H1 (cell line): ENCODE results near the gene RASA1. TPM values are rescaled to one million over a fixed set of nuclear protein-coding genes. Genes with fewer than 3 reads are reported as not detected.
"Not testable (repeated sequence)": the region's sequence is repeated elsewhere in the genome, so short reads cannot be mapped to it uniquely, and the experiment has no call there.

ENCODE experiments used
- CTCF ChIA-PET: fragments of 300-600 bp; sonication (Branson Sonifier 250); formaldehyde crosslinking; loops from one replicate; lab custom pipeline; 2021; ENCODE audit not compliant: partially characterized antibody; lab: Charles Lee
- POLR2A ChIA-PET: fragments of 300-600 bp; sonication (Branson Sonifier 250); formaldehyde crosslinking; loops from one replicate; lab custom pipeline; 2021; ENCODE audit warnings: inconsistent platforms; ENCODE audit not compliant: partially characterized antibody; lab: Charles Lee
- DNase-seq, 2 experiments: peaks; one replicate each; pipeline versions ENCODE4 v3.0.0 to v3.0.0-alpha.2; 2010 to 2022; ENCODE audit warnings: low spot score in 2 of 2, low read depth in 1 of 2, mixed read lengths in 1 of 2
- FAIRE-seq: peaks from 2 replicates; lab custom pipeline; 2011; peaks lifted over from hg19 to GRCh38; lab: Jason Lieb, UNC
- H2AFZ ChIP-seq: 2 replicates; pipeline ENCODE4 v1.8.1; 2012; ENCODE audit warnings: low read length, inconsistent platforms
- H2AK5ac ChIP-seq: 2 replicates; pipeline ENCODE4 v1.6.1; 2013; ENCODE audit warnings: low read depth, low read length
- H2BK120ac ChIP-seq: replicated peaks from 2 replicates; pipeline ENCODE3; 2013; ENCODE audit warnings: low read depth, low read length, inconsistent platforms
- H2BK12ac ChIP-seq: 2 replicates; pipeline ENCODE4 v1.6.1; 2013; ENCODE audit warnings: low read depth, low read length
- H2BK15ac ChIP-seq: 2 replicates; pipeline ENCODE4 v1.6.1; 2013; ENCODE audit warnings: low read length
- H2BK20ac ChIP-seq: 2 replicates; pipeline ENCODE4 v1.6.1; 2013; ENCODE audit warnings: low read length
- H2BK5ac ChIP-seq: 2 replicates; pipeline ENCODE4 v1.6.1; 2013; ENCODE audit warnings: low read depth, low read length
- H3K14ac ChIP-seq: 2 replicates; pipeline ENCODE4 v1.6.1; 2013; ENCODE audit warnings: inconsistent platforms; ENCODE audit not compliant: insufficient read length
- H3K18ac ChIP-seq: 2 replicates; pipeline ENCODE4 v1.6.1; 2013; ENCODE audit warnings: low read length; ENCODE audit errors: extremely low read depth
- H3K23ac ChIP-seq: 2 replicates; pipeline ENCODE4 v1.6.1; 2013; ENCODE audit warnings: inconsistent platforms; ENCODE audit not compliant: insufficient read length
- H3K23me2 ChIP-seq: 2 replicates; pipeline ENCODE4 v1.6.1; 2013; ENCODE audit warnings: low read depth, low read length
- H3K27ac ChIP-seq: 2 replicates; pipeline ENCODE4 v1.6.1; 2011; ENCODE audit warnings: low read depth, low read length, inconsistent platforms
- H3K27me3 ChIP-seq, 4 experiments: replicated peaks in 1 of 4; 1 replicate in 1 of 4; 2 replicates in 3 of 4; pipeline versions ENCODE4 v1.6.1 to v1.8.1; 2011 to 2013; ENCODE audit warnings: low read length in 3 of 4, mild to moderate bottlenecking in 3 of 4, inconsistent platforms in 2 of 4, mixed read lengths in 2 of 4, moderate library complexity in 1 of 4; ENCODE audit not compliant: control insufficient read depth in 3 of 4, insufficient read depth in 3 of 4; ENCODE audit errors: extremely low read depth in 1 of 4
- H3K36me3 ChIP-seq, 4 experiments: 2 replicates each; pipeline versions ENCODE4 v1.6.1 to v1.8.1; 2011 to 2013; ENCODE audit warnings: mild to moderate bottlenecking in 4 of 4, low read length in 3 of 4, moderate library complexity in 2 of 4, control low read depth in 1 of 4, inconsistent platforms in 1 of 4; ENCODE audit not compliant: insufficient read depth in 4 of 4, control insufficient read depth in 2 of 4
- H3K4ac ChIP-seq: replicated peaks from 2 replicates; pipeline ENCODE3; 2013; ENCODE audit warnings: low read length, low read depth, mixed read lengths, inconsistent platforms; ENCODE audit not compliant: insufficient read length
- H3K4me1 ChIP-seq, 4 experiments: replicated peaks in 1 of 4; 1 replicate in 1 of 4; 2 replicates in 3 of 4; pipeline versions ENCODE4 v1.6.1 to v1.8.1; 2011 to 2013; ENCODE audit warnings: low read length in 3 of 4, inconsistent platforms in 2 of 4, mixed read lengths in 1 of 4; ENCODE audit not compliant: insufficient read depth in 4 of 4, control insufficient read depth in 3 of 4
- H3K4me2 ChIP-seq, 2 experiments: 2 replicates each; pipeline versions ENCODE4 v1.6.1 to v1.8.1; 2011 to 2013; ENCODE audit warnings: low read depth in 2 of 2, low read length in 2 of 2, control low read depth in 1 of 2, inconsistent platforms in 1 of 2, mild to moderate bottlenecking in 1 of 2; ENCODE audit not compliant: insufficient read depth in 1 of 2
- H3K4me3 ChIP-seq, 4 experiments: fragments of 200-600, 300-600 bp in 1 of 4; sonication (generic), shearing (Covaris generic), sonication (Bioruptor Twin) in 1 of 4; 2 replicates each; pipeline versions ENCODE4 v1.5.1 to v1.8.1; 2011 to 2016; ENCODE audit warnings: low read length in 4 of 4, low read depth in 3 of 4, control low read depth in 2 of 4, inconsistent platforms in 2 of 4, mild to moderate bottlenecking in 2 of 4, mixed read lengths in 1 of 4, moderate library complexity in 1 of 4; ENCODE audit not compliant: insufficient read depth in 2 of 4; ENCODE audit errors: extremely low read depth in 1 of 4
- H3K56ac ChIP-seq: replicated peaks from 2 replicates; pipeline ENCODE3; 2013; ENCODE audit warnings: low read depth, mild to moderate bottlenecking, mixed read lengths, low read length, inconsistent platforms; ENCODE audit not compliant: insufficient read length
- H3K79me1 ChIP-seq: 2 replicates; pipeline ENCODE4 v1.6.1; 2013; ENCODE audit warnings: low read depth, low read length, control low read depth
- H3K79me2 ChIP-seq, 2 experiments: 2 replicates each; pipeline versions ENCODE4 v1.6.1 to v1.8.1; 2012 to 2013; ENCODE audit warnings: low read length in 2 of 2, mild to moderate bottlenecking in 2 of 2, inconsistent platforms in 1 of 2; ENCODE audit not compliant: insufficient read depth in 2 of 2, control insufficient read depth in 1 of 2
- H3K9ac ChIP-seq, 4 experiments: replicated peaks in 1 of 4; 1 replicate in 1 of 4; 2 replicates in 3 of 4; pipeline versions ENCODE4 v1.6.1 to v1.8.1; 2011 to 2013; ENCODE audit warnings: low read depth in 3 of 4, low read length in 3 of 4, control low read depth in 2 of 4, mild to moderate bottlenecking in 2 of 4, moderate library complexity in 2 of 4, inconsistent platforms in 1 of 4; ENCODE audit errors: extremely low read depth in 1 of 4
- H3K9me3 ChIP-seq, 2 experiments: 2 replicates each; pipeline versions ENCODE4 v1.6.1 to v1.8.1; 2012 to 2013; ENCODE audit warnings: mild to moderate bottlenecking in 2 of 2, moderate library complexity in 2 of 2, control low read depth in 1 of 2, inconsistent platforms in 1 of 2, low read depth in 1 of 2, low read length in 1 of 2, mixed read lengths in 1 of 2; ENCODE audit not compliant: insufficient read depth in 2 of 2
- H4K20me1 ChIP-seq, 2 experiments: replicated peaks in 1 of 2; 2 replicates each; pipeline versions ENCODE3 to v1.8.1; 2011 to 2013; ENCODE audit warnings: inconsistent platforms in 2 of 2, low read length in 2 of 2, mild to moderate bottlenecking in 1 of 2; ENCODE audit not compliant: insufficient read depth in 2 of 2, control insufficient read depth in 1 of 2
- H4K5ac ChIP-seq: 2 replicates; pipeline ENCODE4 v1.6.1; 2013; ENCODE audit warnings: low read length, low read depth, mixed read lengths, inconsistent platforms; ENCODE audit not compliant: insufficient read length
- H4K8ac ChIP-seq: 2 replicates; pipeline ENCODE4 v1.8.0; 2013; ENCODE audit warnings: mild to moderate bottlenecking, moderate library complexity, low read length, inconsistent platforms; ENCODE audit not compliant: insufficient read depth; ENCODE audit errors: extremely low read depth
- H4K91ac ChIP-seq: replicated peaks from 2 replicates; pipeline ENCODE3; 2013; ENCODE audit warnings: low read length, mixed read lengths, inconsistent platforms; ENCODE audit not compliant: insufficient read length
- WGBS, 2 experiments: shearing (Covaris generic) in 1 of 2; methylation state at CpG; one replicate each; pipeline versions ENCODE4 v1.1.6 to v1.1.7; 2013 to 2015; ENCODE audit warnings: low lambda C conversion rate in 2 of 2, mixed read lengths in 2 of 2, inconsistent platforms in 1 of 2, low coverage in 1 of 2, missing lambda C conversion rate in 1 of 2; ENCODE audit not compliant: insufficient replicate concordance in 2 of 2, insufficient coverage in 1 of 2, insufficient read length in 1 of 2; ENCODE audit errors: extremely low coverage in 1 of 2, missing lambda C conversion rate in 1 of 2; 5-methylcytosine and 5-hydroxymethylcytosine counted together
- polyA plus RNA-seq, 7 experiments: library from polyadenylated mRNA; depleted of rRNA in 3 of 7; stranded (reverse) in 5 of 7; unstranded in 2 of 7; fragments of >200 nt in 5 of 7; fragments of 200-250 nt in 2 of 7; gene quantifications; 1 replicate in 5 of 7; 2 replicates in 1 of 7; 4 replicates in 1 of 7; pipeline versions ENCODE4 v1.2.1 to v1.2.3, GENCODE V29; 2011 to 2013; ENCODE audit warnings: missing spikeins in 2 of 7, mixed read lengths in 2 of 7
- total RNA-seq: library from RNA; stranded (reverse); fragmentation: NEBNext Ultra II Directional; extraction: Animal tissue kit (Norgen Biotek cat#: 25700); gene quantifications from 2 replicates; pipeline ENCODE4 v1.2.1, GENCODE V29; 2021

RASA1 gene
- total and polyA plus RNA-seq, 2 of the 8 experiments (the other 6 are each of a cell fraction or from before 2014, with no cell fraction given), result 15.9 to 33.8 TPM

- H3K9ac ChIP-seq, H2AFZ ChIP-seq, H2BK5ac ChIP-seq, H3K4me1 ChIP-seq, H3K23me2 ChIP-seq, H3K79me1 ChIP-seq, POLR2A ChIA-PET, H3K27me3 ChIP-seq, H3K56ac ChIP-seq, H3K4ac ChIP-seq, H4K91ac ChIP-seq, H3K14ac ChIP-seq, H2AK5ac ChIP-seq, H3K18ac ChIP-seq, H3K9me3 ChIP-seq, H2BK15ac ChIP-seq, DNase-seq, H3K23ac ChIP-seq, H3K4me2 ChIP-seq, H3K27ac ChIP-seq, H4K8ac ChIP-seq, H4K20me1 ChIP-seq, H3K4me3 ChIP-seq, H4K5ac ChIP-seq, H2BK12ac ChIP-seq, H2BK20ac ChIP-seq, CTCF ChIA-PET, H2BK120ac ChIP-seq, FAIRE-seq: not testable (repeated sequence)
- 88% methylated on average over 2 of the region's 2 CpGs; no CpG with 5 or more reads in 1 of the 2 experiments for WGBS, 2 experiments
- Histone ChIP-seq H3K79me2 (peaks cover 0 to 57% of the 10 kb centered on the region in 2 experiments; a peak in 2 of 4 replicates), H3K36me3 (peaks cover 0 to 11% (median 6%) of the 10 kb centered on the region in 4 experiments; a peak in 3 of 8 replicates)
Observed at GRCh38 chr5:87306090-87306489, 38.4 kb downstream of the RASA1 start.
